Right forelimb (tissue), 1 donor: Measurements from ENCODE around the gene VAPB.
"Not testable (repeated sequence)": the region's sequence is repeated elsewhere in the genome, so short reads cannot be mapped to it uniquely, and the experiment has no call there.

ENCODE experiments used
- DNase-seq: peaks from one replicate; pipeline ENCODE4 v3.0.0-alpha.2; 2018

The VAPB gene

GRCh38 chr20:58388882-58389323 lies at the start of gene VAPB:
Gene VAPB (plus strand): TSS chr20:58389229. CDS start chr20:58389460, 231 bp downstream.
- peak; percentile 97 for DNase-seq

- no peak for DNase-seq
These were observed 49.3 kb upstream of the VAPB start for GRCh38 chr20:58339741-58340140.

- no peak for DNase-seq
These were observed 48.9 kb upstream of the VAPB start for GRCh38 chr20:58340151-58340550.

GRCh38 chr20:58340853-58341252 lies 48.2 kb upstream of the VAPB start:
- DNase-seq, result no peak

GRCh38 chr20:58342104-58342945 lies 46.7 kb upstream of the VAPB start:
- no peak for DNase-seq

GRCh38 chr20:58344741-58345140 lies 44.3 kb upstream of the VAPB start:
- no peak for DNase-seq

- DNase-seq, result no peak
These were observed 39.5 kb upstream of the VAPB start for GRCh38 chr20:58349570-58349969.

- DNase-seq, result no peak
These were observed 36.6 kb upstream of the VAPB start for GRCh38 chr20:58352468-58352867.

- DNase-seq, result no peak
These were observed 29.6 kb upstream of the VAPB start for GRCh38 chr20:58359441-58359840.

GRCh38 chr20:58360936-58361335 lies 28.1 kb upstream of the VAPB start:
- DNase-seq, result no peak

- peak; percentile 55 for DNase-seq
These were observed 27.4 kb upstream of the VAPB start for GRCh38 chr20:58361481-58362205.

GRCh38 chr20:58362206-58362516 lies 26.9 kb upstream of the VAPB start:
- DNase-seq, result no peak

- no peak for DNase-seq
These were observed 26.1 kb upstream of the VAPB start for GRCh38 chr20:58362970-58363369.

- no peak for DNase-seq
These were observed 22.2 kb upstream of the VAPB start for GRCh38 chr20:58366866-58367265.

GRCh38 chr20:58372806-58373205 lies 16.2 kb upstream of the VAPB start:
- no peak for DNase-seq

- DNase-seq, result not testable (repeated sequence)
These were observed 15.7 kb upstream of the VAPB start for GRCh38 chr20:58373296-58373695.

GRCh38 chr20:58374027-58374850 lies 14.8 kb upstream of the VAPB start:
- DNase-seq, result no peak

- peak; percentile 51 for DNase-seq
These were observed 13.9 kb upstream of the VAPB start for GRCh38 chr20:58374906-58375758.

- no peak for DNase-seq
These were observed 13.2 kb upstream of the VAPB start for GRCh38 chr20:58375759-58376352.

GRCh38 chr20:58377017-58377416 lies 12.0 kb upstream of the VAPB start:
- no peak for DNase-seq

- DNase-seq, result no peak
These were observed 11.1 kb upstream of the VAPB start for GRCh38 chr20:58377766-58378401.
